ENCODE data around the gene EIF3F.

- TF ChIP-seq CTCF (IDR thresholded peaks at IDR 0.05): no peak
- TF ChIP-seq EP300 (IDR thresholded peaks at IDR 0.05): no peak
- TF ChIP-seq POLR2A (IDR thresholded peaks at IDR 0.05): no peak
Measured at GRCh38 chr11:7969756-7970646, 17.1 kb upstream of the EIF3F start.

Measured in suprapubic skin (tissue), 3 donors.